B cell (primary cell): ENCODE results near the gene SAMD4B. TPM values are rescaled to one million over a fixed set of nuclear protein-coding genes. Genes with fewer than 3 reads are reported as not detected.

ENCODE experiments used
- ATAC-seq: fragments of 200-7000 bp; cut with Tn5 transposase; one replicate; pipeline ENCODE4 v1.10.0; 2021; ENCODE audit warnings: low read depth, mild to moderate bottlenecking, moderate number of reproducible peaks, moderate library complexity
- CTCF ChIA-PET: fragments of 350-600 bp; sonication (Branson Sonifier 250); formaldehyde crosslinking; loops from one replicate; lab custom pipeline; 2021; ENCODE audit warnings: antibody characterized with exemption, inconsistent platforms; lab: Charles Lee
- POLR2A ChIA-PET: fragments of 350-600 bp; sonication (Branson Sonifier 250); formaldehyde crosslinking; loops from one replicate; lab custom pipeline; 2021; ENCODE audit warnings: antibody characterized with exemption; lab: Charles Lee
- DNase-seq: peaks from one replicate; pipeline ENCODE4 v3.0.0; 2013
- H2AFZ ChIP-seq: 2 replicates; pipeline ENCODE4 v1.6.1; 2012; ENCODE audit warnings: mild to moderate bottlenecking, low read depth, low read length; ENCODE audit not compliant: insufficient read depth, poor library complexity, severe bottlenecking
- H3K27ac ChIP-seq, 2 donors: 1 replicate in 1 of 2; 2 replicates in 1 of 2; pipeline ENCODE4 v1.5.1; 2012 to 2013; ENCODE audit warnings: low read length in 2 of 2, mild to moderate bottlenecking in 2 of 2, moderate library complexity in 1 of 2
- H3K27me3 ChIP-seq, 4 experiments: fragments of 200-600 bp in 1 of 4; sonication (generic) in 1 of 4; replicated peaks in 1 of 4; 1 replicate in 2 of 4; 2 replicates in 2 of 4; pipeline versions ENCODE4 v1.6.1 to v1.7.0; 2013 to 2016; ENCODE audit warnings: low read length in 3 of 4, mild to moderate bottlenecking in 2 of 4, mixed read lengths in 1 of 4, moderate library complexity in 1 of 4; ENCODE audit not compliant: insufficient read depth in 4 of 4, control insufficient read depth in 3 of 4; ENCODE audit errors: control extremely low read depth in 1 of 4
- H3K36me3 ChIP-seq, 2 experiments: replicated peaks in 1 of 2; 1 replicate in 1 of 2; 2 replicates in 1 of 2; pipeline versions ENCODE4 v1.6.1 to v1.7.1; 2013; ENCODE audit warnings: low read length in 1 of 2; ENCODE audit not compliant: insufficient read depth in 2 of 2, control insufficient read depth in 1 of 2; ENCODE audit errors: control extremely low read depth in 1 of 2, extremely low read depth in 1 of 2
- H3K4me1 ChIP-seq, 2 donors: fragments of 200-600 bp in 1 of 2; sonication (generic) in 1 of 2; 1 replicate in 1 of 2; 2 replicates in 1 of 2; pipeline versions ENCODE4 v1.5.1 to v1.6.1; 2013 to 2017; ENCODE audit warnings: low read length in 2 of 2; ENCODE audit not compliant: control insufficient read depth in 2 of 2, insufficient read depth in 2 of 2
- H3K4me2 ChIP-seq: replicated peaks from 2 replicates; pipeline ENCODE3; 2012; ENCODE audit warnings: mild to moderate bottlenecking, low read depth, low read length; ENCODE audit not compliant: poor library complexity, severe bottlenecking
- H3K4me3 ChIP-seq, 5 experiments: fragments of 200-600 bp in 1 of 5; sonication (generic) in 1 of 5; 1 replicate in 3 of 5; 2 replicates in 2 of 5; pipeline versions ENCODE4 v1.5.1 to v1.7.0; 2011 to 2016; ENCODE audit warnings: low read length in 4 of 5, mild to moderate bottlenecking in 4 of 5, low read depth in 2 of 5, control low read depth in 1 of 5, moderate library complexity in 1 of 5; ENCODE audit not compliant: insufficient read depth in 1 of 5; ENCODE audit errors: control extremely low read depth in 1 of 5, extremely low read depth in 1 of 5
- H3K79me2 ChIP-seq: fragments of 200-600 bp; sonication (generic); one replicate; pipeline ENCODE4 v1.6.0; 2016; ENCODE audit warnings: low read length; ENCODE audit not compliant: control insufficient read depth, insufficient read depth
- H3K9ac ChIP-seq: fragments of 200-600 bp; sonication (generic); 2 replicates; pipeline ENCODE4 v1.6.1; 2017; ENCODE audit warnings: mild to moderate bottlenecking, low read length, moderate library complexity
- H3K9me3 ChIP-seq, 3 donors: one replicate each; pipeline versions ENCODE4 v1.6.1 to v1.7.1; 2013; ENCODE audit warnings: low read length in 2 of 3; ENCODE audit not compliant: control insufficient read depth in 2 of 3, insufficient read depth in 1 of 3; ENCODE audit errors: control extremely low read depth in 1 of 3
- H4K20me1 ChIP-seq: 2 replicates; pipeline ENCODE4 v1.6.0; 2012; ENCODE audit warnings: mild to moderate bottlenecking, low read length; ENCODE audit not compliant: insufficient read depth, control insufficient read depth, poor library complexity, severe bottlenecking
- H3K27ac Mint-ChIP-seq: one replicate; pipeline ENCODE4 v1.8.0; 2021; ENCODE audit warnings: mixed read lengths
- H3K27me3 Mint-ChIP-seq: one replicate; pipeline ENCODE4 v1.8.0; 2021; ENCODE audit warnings: mixed read lengths
- H3K4me1 Mint-ChIP-seq: one replicate; pipeline ENCODE4 v1.8.0; 2021; ENCODE audit warnings: mixed read lengths
- H3K4me3 Mint-ChIP-seq: one replicate; pipeline ENCODE4 v1.8.0; 2021; ENCODE audit warnings: mixed read lengths
- H3K9me3 Mint-ChIP-seq: one replicate; pipeline ENCODE4 v1.8.0; 2022; ENCODE audit warnings: mixed read lengths; ENCODE audit not compliant: insufficient read depth
- EZH2 ChIP-seq: IDR thresholded peaks from 2 replicates; pipeline ENCODE4 v1.6.1; 2012; ENCODE audit warnings: borderline replicate concordance, low read depth, mild to moderate bottlenecking, moderate library complexity, low read length; ENCODE audit not compliant: insufficient read depth, poor library complexity, severe bottlenecking
- WGBS: methylation state at CpG from one replicate; pipeline ENCODE4 v1.1.5; 2013; ENCODE audit warnings: missing lambda C conversion rate; ENCODE audit not compliant: insufficient coverage; 5-methylcytosine and 5-hydroxymethylcytosine counted together
- intact Hi-C: fragments of 100-400 bp; cut with micrococcal nuclease; formaldehyde crosslinking; loops from one replicate; pipeline ENCODE4 v1.10.0; 2022
- polyA plus RNA-seq: library from polyadenylated mRNA; depleted of rRNA; stranded (reverse); fragments of >200 nt; gene quantifications from 2 replicates; pipeline ENCODE4 v1.2.3, GENCODE V29; 2012
- total RNA-seq, 2 donors: library from RNA; stranded (reverse); fragments of 120-200 nt in 1 of 2; gene quantifications; 1 replicate in 1 of 2; 2 replicates in 1 of 2; pipeline versions ENCODE4 v1.2.3 to v1.2.4, GENCODE V29; 2013 to 2022
- TF ChIP-seq, protein P1 (sequence below): fragments of 200-600 bp; IDR thresholded peaks from one replicate; pipeline ENCODE4 v1.8.0; 2022; ENCODE audit warnings: antibody characterized with exemption, mild to moderate bottlenecking

Gene SAMD4B
- total and polyA plus RNA-seq, 2 donors (not counting 1 experiment from before 2014, with no cell fraction given): 87.3 to 90.0 TPM

- ATAC-seq (no peak), DNase-seq (no peak)
- Histone ChIP-seq H3K4me3 (no peak overlapping the region), H3K4me1 (peaks cover 9 to 22% of the 10 kb centered on the region in 2 donors), H3K9me3 (no peaks in the 10 kb centered on the region), H3K4me2 (no peak overlapping the region), H3K27ac (no peak overlapping the region), H3K9ac (no peak overlapping the region), H3K36me3 (peaks cover 0 to 72% of the 10 kb centered on the region in 2 experiments), H3K79me2 (peaks cover 20% of the 10 kb centered on the region), H4K20me1 (peaks cover 9% of the 10 kb centered on the region), H2AFZ (no peak overlapping the region), H3K27me3 (no peaks in the 10 kb centered on the region)
- intact Hi-C loops: no loop called here
- no peak overlapping the region for H3K4me3 Mint-ChIP-seq
- no peaks in the 10 kb centered on the region for H3K27me3 Mint-ChIP-seq
- H3K4me1 Mint-ChIP-seq: peaks cover 30% of the 10 kb centered on the region
- peak overlapping the region; percentile 37 for H3K27ac Mint-ChIP-seq
- WGBS: no CpG with 5 or more reads among the region's 7 CpGs
- CTCF ChIA-PET: no interaction called here
- POLR2A ChIA-PET: no interaction called here
- TF ChIP-seq EZH2: no peak
- TF ChIP-seq, protein P1, sequence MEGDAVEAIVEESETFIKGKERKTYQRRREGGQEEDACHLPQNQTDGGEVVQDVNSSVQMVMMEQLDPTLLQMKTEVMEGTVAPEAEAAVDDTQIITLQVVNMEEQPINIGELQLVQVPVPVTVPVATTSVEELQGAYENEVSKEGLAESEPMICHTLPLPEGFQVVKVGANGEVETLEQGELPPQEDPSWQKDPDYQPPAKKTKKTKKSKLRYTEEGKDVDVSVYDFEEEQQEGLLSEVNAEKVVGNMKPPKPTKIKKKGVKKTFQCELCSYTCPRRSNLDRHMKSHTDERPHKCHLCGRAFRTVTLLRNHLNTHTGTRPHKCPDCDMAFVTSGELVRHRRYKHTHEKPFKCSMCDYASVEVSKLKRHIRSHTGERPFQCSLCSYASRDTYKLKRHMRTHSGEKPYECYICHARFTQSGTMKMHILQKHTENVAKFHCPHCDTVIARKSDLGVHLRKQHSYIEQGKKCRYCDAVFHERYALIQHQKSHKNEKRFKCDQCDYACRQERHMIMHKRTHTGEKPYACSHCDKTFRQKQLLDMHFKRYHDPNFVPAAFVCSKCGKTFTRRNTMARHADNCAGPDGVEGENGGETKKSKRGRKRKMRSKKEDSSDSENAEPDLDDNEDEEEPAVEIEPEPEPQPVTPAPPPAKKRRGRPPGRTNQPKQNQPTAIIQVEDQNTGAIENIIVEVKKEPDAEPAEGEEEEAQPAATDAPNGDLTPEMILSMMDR: no peak
- no peaks in the 10 kb centered on the region for H3K9me3 Mint-ChIP-seq
These were observed 44.3 kb downstream of the SAMD4B start for GRCh38 chr19:39386557-39386956.

- Histone ChIP-seq H3K9ac (no peak overlapping the region), H3K4me1 (peaks cover 16 to 34% of the 10 kb centered on the region in 2 donors), H3K36me3 (peaks cover 0 to 62% of the 10 kb centered on the region in 2 experiments), H3K9me3 (no peaks in the 10 kb centered on the region), H3K4me2 (no peak overlapping the region), H3K4me3 (no peak overlapping the region), H4K20me1 (peaks cover 18% of the 10 kb centered on the region), H3K27ac (peak overlapping the region; percentile 1 to 96), H2AFZ (no peak overlapping the region), H3K79me2 (peaks cover 39% of the 10 kb centered on the region), H3K27me3 (no peaks in the 10 kb centered on the region)
- Mint-ChIP-seq H3K27me3 (no peaks in the 10 kb centered on the region), H3K27ac (peak overlapping the region; percentile 67), H3K4me1 (peaks cover 38% of the 10 kb centered on the region), H3K4me3 (peak overlapping the region; percentile 59), H3K9me3 (no peaks in the 10 kb centered on the region)
- DNase-seq (no peak), ATAC-seq (no peak)
- intact Hi-C loops: no loop called here
- TF ChIP-seq, protein P1: no peak
- no peak for TF ChIP-seq EZH2
- ChIA-PET CTCF (interaction anchor here (0.8 to 1.3 kb wide), 3 partner anchors 10 to 917 kb away, joined by 3 read pairs; no protein-coding TSS in a partner anchor), POLR2A (no interaction called here)
- 100% methylated on average over 2 of the region's 5 CpGs for WGBS
These were observed 46.4 kb downstream of the SAMD4B start for GRCh38 chr19:39388657-39389056.
